IPS-18a (cell line): ENCODE results near the gene DLL4.

ENCODE experiments used
- H3K27ac ChIP-seq: one replicate; pipeline ENCODE4 v1.5.1; 2013; ENCODE audit warnings: low read length
- H3K27me3 ChIP-seq: one replicate; pipeline ENCODE4 v1.6.1; 2013; ENCODE audit warnings: mild to moderate bottlenecking, low read length; ENCODE audit not compliant: control insufficient read depth, insufficient read depth
- H3K36me3 ChIP-seq: one replicate; pipeline ENCODE4 v1.6.1; 2013; ENCODE audit warnings: low read depth, low read length; ENCODE audit not compliant: control insufficient read depth
- H3K4me1 ChIP-seq: one replicate; pipeline ENCODE4 v1.6.1; 2013; ENCODE audit warnings: low read depth, low read length; ENCODE audit not compliant: control insufficient read depth
- H3K4me3 ChIP-seq: one replicate; pipeline ENCODE4 v1.5.1; 2013; ENCODE audit warnings: low read length
- H3K9ac ChIP-seq: one replicate; pipeline ENCODE4 v1.6.1; 2013; ENCODE audit warnings: mild to moderate bottlenecking, low read length, moderate library complexity
- H3K9me3 ChIP-seq: one replicate; pipeline ENCODE4 v1.6.1; 2013; ENCODE audit warnings: low read depth, low read length; ENCODE audit not compliant: control insufficient read depth

DLL4 gene

DNA sequence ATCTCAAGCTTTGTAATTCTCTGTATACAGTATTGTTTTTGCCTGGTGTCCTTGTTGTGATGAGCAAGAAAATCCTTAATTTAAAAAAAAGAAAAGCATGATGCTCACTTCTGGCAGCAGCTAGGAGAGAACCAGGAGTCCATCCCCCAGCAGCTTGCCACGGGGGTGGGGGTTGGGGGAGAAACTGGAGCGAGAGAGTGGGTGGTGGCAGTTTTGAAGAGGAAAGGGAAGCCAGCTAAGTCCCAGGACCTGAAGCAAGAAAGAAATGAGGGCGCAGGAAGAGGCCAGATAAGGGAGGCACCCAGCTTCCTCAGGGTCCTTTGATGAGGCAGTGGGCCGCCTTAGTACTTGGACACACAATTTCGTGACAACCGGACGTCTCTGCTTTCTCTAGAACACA lies 47.7 kb downstream of the DLL4 start:
- no peaks in the 10 kb centered on the region for H3K27me3 ChIP-seq
- peaks cover 59% of the 10 kb centered on the region for H3K36me3 ChIP-seq
- H3K9ac ChIP-seq, result no peak overlapping the region
- H3K27ac ChIP-seq, result no peak overlapping the region
- no peaks in the 10 kb centered on the region for H3K9me3 ChIP-seq
- H3K4me1 ChIP-seq, result no peaks in the 10 kb centered on the region
- H3K4me3 ChIP-seq, result no peak overlapping the region

DNA sequence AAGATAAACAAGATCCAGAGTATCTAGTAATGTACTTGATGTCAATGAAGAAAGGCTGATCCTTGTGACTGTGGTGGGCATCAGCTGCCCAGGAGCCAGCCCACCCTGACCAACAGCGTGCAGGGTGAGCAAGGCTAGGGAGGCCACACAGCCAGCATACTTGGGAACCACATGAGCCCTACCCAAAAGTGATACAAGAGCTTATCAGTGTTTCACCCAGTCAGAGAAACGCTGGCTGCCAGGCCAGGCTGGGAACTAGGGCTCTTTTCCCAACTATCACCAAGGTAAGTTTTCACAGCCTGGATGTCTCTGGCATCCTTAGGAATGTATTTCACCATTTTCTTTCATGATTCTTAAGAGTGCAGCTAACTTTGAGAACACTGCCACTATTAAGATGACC lies 49.0 kb downstream of the DLL4 start:
- Histone ChIP-seq H3K27ac (no peak overlapping the region), H3K9ac (no peak overlapping the region), H3K9me3 (no peaks in the 10 kb centered on the region), H3K4me3 (no peak overlapping the region), H3K4me1 (no peaks in the 10 kb centered on the region), H3K36me3 (peaks cover 72% of the 10 kb centered on the region), H3K27me3 (no peaks in the 10 kb centered on the region)

GRCh38 chr15:40978562-40978961 lies 49.4 kb downstream of the DLL4 start:
- no peaks in the 10 kb centered on the region for H3K9me3 ChIP-seq
- no peaks in the 10 kb centered on the region for H3K27me3 ChIP-seq
- no peak overlapping the region for H3K9ac ChIP-seq
- H3K27ac ChIP-seq, result no peak overlapping the region
- H3K4me1 ChIP-seq, result no peaks in the 10 kb centered on the region
- peaks cover 77% of the 10 kb centered on the region for H3K36me3 ChIP-seq
- no peak overlapping the region for H3K4me3 ChIP-seq

DNA sequence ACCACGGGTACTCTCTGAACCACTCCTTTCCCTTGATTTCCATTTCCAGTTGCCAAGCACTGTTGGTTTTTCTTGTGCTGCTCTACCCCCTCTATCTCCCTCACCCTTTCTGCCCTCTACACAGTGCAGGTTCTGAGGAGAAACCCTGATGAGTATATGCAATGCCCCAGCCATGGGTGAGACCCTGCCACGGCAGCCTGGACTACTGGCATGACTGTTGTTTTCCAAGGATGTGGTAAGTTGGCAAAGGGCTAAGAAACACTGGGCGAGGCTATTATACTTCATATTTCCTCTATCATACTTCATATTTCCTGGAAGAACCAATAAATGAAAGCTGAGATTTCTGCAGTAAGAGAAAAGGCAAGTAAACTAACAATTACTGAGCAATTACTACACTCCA lies 52.0 kb downstream of the DLL4 start:
- no peaks in the 10 kb centered on the region for H3K27me3 ChIP-seq
- H3K27ac ChIP-seq, result no peak overlapping the region
- H3K9me3 ChIP-seq, result no peaks in the 10 kb centered on the region
- H3K9ac ChIP-seq, result no peak overlapping the region
- no peaks in the 10 kb centered on the region for H3K4me1 ChIP-seq
- H3K4me3 ChIP-seq, result no peak overlapping the region
- H3K36me3 ChIP-seq, result peaks cover 98% of the 10 kb centered on the region

DNA sequence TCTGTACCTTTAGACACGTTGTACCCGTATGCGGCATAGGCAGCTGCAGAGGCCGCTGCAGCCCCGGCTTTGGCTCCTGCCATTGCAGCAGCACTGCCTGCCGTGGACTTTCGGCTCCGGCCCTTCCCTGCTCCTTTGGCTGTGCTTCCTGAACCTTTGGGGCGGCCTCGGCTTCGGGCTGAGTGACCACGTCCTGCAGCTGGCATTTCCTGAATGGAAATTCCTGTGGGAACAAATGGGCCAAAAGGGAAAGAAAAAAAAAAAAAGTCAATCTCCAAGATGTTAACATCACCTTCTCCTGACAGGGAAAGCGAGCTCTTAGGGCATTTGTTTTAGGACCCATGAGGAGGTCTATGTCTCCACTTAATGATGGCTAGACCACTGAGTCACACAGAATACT lies 53.7 kb downstream of the DLL4 start:
- H3K9ac ChIP-seq, result no peak overlapping the region
- no peak overlapping the region for H3K4me3 ChIP-seq
- H3K9me3 ChIP-seq, result no peaks in the 10 kb centered on the region
- H3K36me3 ChIP-seq, result peaks cover 95% of the 10 kb centered on the region
- H3K27me3 ChIP-seq, result no peaks in the 10 kb centered on the region
- no peak overlapping the region for H3K27ac ChIP-seq
- no peaks in the 10 kb centered on the region for H3K4me1 ChIP-seq

DNA sequence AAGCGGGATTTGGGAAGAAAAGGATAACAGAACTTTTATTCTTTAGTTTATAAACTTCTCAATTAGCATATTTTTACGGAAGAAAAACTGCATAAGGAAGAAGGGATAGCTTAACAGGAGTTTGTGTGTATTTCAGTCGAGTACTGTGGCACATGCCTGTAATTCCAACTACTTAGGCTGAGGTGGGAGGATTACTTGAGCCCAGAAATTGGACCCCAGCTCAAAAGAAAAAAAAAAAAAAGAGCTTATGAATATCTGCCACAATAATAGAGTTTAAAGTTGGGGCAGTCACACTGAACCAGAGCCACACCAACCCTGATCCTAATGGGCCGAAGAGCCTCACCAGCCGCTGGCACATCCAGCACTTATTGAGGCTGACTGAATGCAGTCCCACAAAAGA lies 55.3 kb downstream of the DLL4 start:
- Histone ChIP-seq H3K9me3 (no peaks in the 10 kb centered on the region), H3K4me1 (no peaks in the 10 kb centered on the region), H3K27ac (no peak overlapping the region), H3K9ac (no peak overlapping the region), H3K36me3 (peaks cover 85% of the 10 kb centered on the region), H3K27me3 (no peaks in the 10 kb centered on the region), H3K4me3 (no peak overlapping the region)

- no peak overlapping the region for H3K9ac ChIP-seq
Observed at GRCh38 chr15:40984964-40985363, 55.8 kb downstream of the DLL4 start.

GRCh38 chr15:40985541-40986330 lies 56.6 kb downstream of the DLL4 start:
- H3K27me3 ChIP-seq, result no peaks in the 10 kb centered on the region
- no peak overlapping the region for H3K27ac ChIP-seq
- peaks cover 72% of the 10 kb centered on the region for H3K36me3 ChIP-seq
- no peaks in the 10 kb centered on the region for H3K4me1 ChIP-seq
- H3K4me3 ChIP-seq, result no peak overlapping the region
- no peaks in the 10 kb centered on the region for H3K9me3 ChIP-seq
- H3K9ac ChIP-seq, result no peak overlapping the region

More at GRCh38 chr15:40984964-40985363, 55.8 kb downstream of the DLL4 start:
- Histone ChIP-seq H3K36me3 (peaks cover 79% of the 10 kb centered on the region), H3K4me1 (no peaks in the 10 kb centered on the region), H3K4me3 (no peak overlapping the region), H3K27ac (no peak overlapping the region), H3K9me3 (no peaks in the 10 kb centered on the region), H3K27me3 (no peaks in the 10 kb centered on the region)

DNA sequence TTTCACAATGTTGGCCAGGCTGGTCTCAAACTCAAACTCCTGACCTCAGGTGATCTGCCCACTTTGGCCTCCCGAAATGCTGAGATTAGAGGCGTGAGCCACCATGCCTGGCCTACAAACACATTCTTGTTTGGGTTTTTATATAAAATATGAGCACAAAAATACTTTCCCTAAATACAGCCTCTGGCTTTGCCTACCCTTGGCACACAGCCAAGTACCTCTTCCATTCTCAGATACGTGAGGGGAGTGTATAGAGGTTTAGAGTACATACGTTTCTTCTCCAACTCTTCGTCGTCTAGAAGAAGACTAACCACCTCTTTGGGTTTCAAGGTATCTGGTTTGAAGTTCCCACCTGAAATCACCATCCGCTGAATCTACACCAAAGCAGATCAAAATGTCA lies 57.7 kb downstream of the DLL4 start:
- no peak overlapping the region for H3K4me3 ChIP-seq
- H3K27ac ChIP-seq, result no peak overlapping the region
- no peaks in the 10 kb centered on the region for H3K9me3 ChIP-seq
- H3K9ac ChIP-seq, result no peak overlapping the region
- H3K27me3 ChIP-seq, result no peaks in the 10 kb centered on the region
- H3K36me3 ChIP-seq, result peaks cover 66% of the 10 kb centered on the region
- no peaks in the 10 kb centered on the region for H3K4me1 ChIP-seq

DNA sequence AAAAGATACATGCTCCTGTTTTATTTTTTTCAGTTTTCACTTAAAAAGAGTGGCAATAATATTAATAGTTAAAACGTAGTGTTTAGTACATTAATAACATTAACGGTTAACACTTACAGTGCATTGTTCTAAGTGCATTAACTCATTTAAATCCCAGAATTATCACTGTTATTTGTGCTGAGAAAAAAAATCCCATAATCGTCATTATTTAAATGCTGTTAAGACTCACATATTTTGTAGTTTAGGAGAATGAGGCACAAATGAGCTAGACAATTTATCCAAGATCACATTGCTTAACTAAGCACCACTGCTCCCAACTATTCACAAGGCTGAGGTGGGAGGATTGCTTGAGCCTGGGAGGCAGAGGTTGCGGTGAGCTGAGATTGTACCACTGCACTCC lies 59.0 kb downstream of the DLL4 start:
- Histone ChIP-seq H3K4me3 (no peak overlapping the region), H3K9ac (no peak overlapping the region), H3K36me3 (peaks cover 53% of the 10 kb centered on the region), H3K27me3 (no peaks in the 10 kb centered on the region), H3K27ac (no peak overlapping the region), H3K4me1 (no peaks in the 10 kb centered on the region), H3K9me3 (no peaks in the 10 kb centered on the region)
